NCI-H345 (cell line): Measurements from ENCODE around the gene TTC36.
"Not testable (repeated sequence)": the region's sequence is repeated elsewhere in the genome, so short reads cannot be mapped to it uniquely, and the experiment has no call there.

Experiments
- DNase-seq: peaks from one replicate; lab custom pipeline; 2025; lab: John Stamatoyannopoulos, UW

The TTC36 gene

GRCh38 chr11:118532091-118532490 lies 4.8 kb downstream of the TTC36 start:
- no peak for DNase-seq

GRCh38 chr11:118532852-118533768 lies 5.8 kb downstream of the TTC36 start:
- DNase-seq = no peak

DNA sequence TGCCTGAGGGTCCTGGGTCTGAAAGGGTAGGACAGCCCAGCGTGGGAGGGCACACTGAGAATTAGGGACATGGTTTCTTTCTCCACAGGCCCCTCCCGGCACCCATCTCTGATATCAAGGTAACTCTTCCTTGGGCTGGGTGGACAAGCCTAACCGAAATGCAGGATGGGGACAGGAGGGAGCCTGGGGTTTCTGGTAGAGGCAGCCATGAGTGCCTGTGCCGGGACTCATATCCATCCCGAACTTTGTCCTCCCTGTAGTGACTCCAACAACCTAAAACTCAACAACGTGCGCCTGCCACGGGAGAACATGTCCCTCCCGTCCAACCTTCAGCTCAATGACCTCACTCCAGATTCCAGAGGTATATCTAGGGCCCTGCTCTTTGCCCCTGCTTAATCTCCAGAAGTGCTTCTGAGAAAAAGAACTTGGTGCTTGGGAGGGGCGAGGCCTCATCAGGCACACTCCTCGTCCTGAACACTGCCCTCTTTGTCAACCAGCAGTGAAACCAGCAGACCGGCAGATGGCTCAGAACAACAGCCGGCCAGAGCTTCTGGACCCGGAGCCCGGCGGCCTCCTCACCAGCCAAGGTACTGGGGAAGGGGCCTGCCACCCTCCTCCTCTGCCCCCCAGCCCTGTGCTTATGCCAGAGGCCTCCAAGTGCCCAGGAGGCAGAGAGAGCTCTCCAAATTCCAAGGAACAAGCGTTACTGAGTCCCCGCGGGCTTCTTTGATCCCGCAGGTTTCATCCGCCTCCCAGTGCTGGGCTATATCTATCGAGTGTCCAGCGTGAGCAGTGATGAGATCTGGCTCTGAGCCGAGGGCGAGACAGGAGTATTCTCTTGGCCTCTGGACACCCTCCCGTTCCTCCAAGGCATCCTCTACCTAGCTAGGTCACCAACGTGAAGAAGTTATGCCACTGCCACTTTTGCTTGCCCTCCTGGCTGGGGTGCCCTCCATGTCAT lies 6.8 kb downstream of the TTC36 start:
- DNase-seq = no peak

GRCh38 chr11:118535261-118535660 lies 8.0 kb downstream of the TTC36 start:
- no peak for DNase-seq

- DNase-seq = no peak
Measured at GRCh38 chr11:118536726-118537125, 9.5 kb downstream of the TTC36 start.

GRCh38 chr11:118537409-118537980 lies 10.2 kb downstream of the TTC36 start:
- DNase-seq = no peak

- no peak for DNase-seq
Measured at GRCh38 chr11:118544010-118544646, 16.9 kb downstream of the TTC36 start.

DNA sequence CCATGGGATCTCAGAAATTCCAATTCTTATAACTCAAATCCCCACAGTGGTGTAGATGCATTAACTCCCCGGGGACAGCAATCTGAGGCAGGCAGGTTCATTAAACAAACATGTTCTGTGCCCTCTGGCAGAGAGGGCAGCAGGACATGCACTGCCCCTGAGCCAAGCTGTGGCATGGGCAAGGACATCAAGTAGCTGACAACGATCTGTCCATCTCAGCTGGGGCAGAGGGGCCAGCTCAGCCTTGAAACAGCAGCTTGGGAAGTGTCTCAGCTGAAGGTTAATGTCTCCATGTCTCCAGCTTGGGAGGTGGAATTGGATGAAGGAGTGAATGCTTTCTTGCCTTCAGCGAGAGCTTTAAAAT lies 17.4 kb downstream of the TTC36 start:
- no peak for DNase-seq

DNA sequence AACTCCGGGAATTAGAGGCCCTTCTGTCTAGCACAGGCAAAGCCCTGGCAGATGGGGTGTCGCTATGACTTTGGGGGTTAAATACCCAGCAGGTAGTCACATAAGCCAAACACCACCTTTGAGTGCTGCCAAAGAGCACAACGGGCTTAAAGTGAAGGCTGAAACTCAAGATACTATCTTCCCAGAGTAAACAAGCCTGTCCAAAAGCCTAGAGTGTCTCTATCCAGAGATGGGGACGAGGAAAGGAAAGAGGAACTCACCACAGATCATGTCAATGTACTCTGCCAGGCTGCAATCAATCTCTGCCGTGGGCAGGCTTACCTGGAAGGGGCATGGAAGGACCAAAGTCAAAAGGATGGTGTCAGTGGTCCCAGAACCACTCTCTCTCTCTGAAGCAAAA lies 18.3 kb downstream of the TTC36 start:
- DNase-seq = no peak

GRCh38 chr11:118547132-118547531 lies 19.9 kb downstream of the TTC36 start:
- no peak for DNase-seq

GRCh38 chr11:118552341-118552740 lies 25.1 kb downstream of the TTC36 start:
- DNase-seq = no peak

GRCh38 chr11:118560806-118561205 lies 33.5 kb downstream of the TTC36 start:
- no peak for DNase-seq

DNA sequence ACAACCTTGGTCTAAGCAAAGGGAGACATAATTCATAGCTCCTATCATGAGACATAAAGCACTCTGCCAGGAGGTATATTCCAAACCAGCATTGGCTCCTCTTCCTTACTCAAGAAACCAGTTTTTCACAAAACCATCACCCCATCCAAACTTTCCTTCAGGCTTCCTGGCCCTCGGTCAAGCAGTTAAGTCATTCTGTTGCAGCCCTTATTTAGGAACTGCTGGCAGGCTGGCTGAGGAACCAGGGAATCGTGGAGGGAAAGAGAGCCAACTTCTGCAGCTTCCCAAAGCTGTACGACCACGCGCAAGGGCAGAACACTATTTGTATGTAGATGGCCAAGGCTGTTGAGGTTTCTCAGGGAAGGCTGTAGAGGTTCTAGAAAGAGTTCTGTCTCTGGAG lies 37.8 kb downstream of the TTC36 start:
- no peak for DNase-seq

DNA sequence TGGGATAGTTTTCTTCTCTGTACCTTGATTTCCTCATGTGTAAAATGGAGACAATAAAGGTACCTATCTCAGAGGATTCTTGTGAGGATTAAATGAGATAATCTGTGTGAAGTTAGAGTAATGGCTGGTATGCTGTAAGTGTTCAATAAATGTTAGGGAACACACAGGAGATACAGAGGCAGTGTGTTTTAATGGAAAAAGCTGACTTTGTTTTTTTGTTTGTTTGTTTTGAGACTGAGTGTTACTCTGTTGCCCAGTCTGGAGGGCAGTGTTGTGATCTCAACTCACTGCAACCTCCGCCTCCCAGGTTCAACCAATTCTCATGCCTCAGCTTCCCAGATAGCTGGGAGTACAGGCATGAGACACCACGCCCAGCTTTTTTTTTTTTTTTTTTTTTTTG lies 42.4 kb downstream of the TTC36 start:
- no peak for DNase-seq

GRCh38 chr11:118570787-118571186 lies 43.5 kb downstream of the TTC36 start:
- no peak for DNase-seq

DNA sequence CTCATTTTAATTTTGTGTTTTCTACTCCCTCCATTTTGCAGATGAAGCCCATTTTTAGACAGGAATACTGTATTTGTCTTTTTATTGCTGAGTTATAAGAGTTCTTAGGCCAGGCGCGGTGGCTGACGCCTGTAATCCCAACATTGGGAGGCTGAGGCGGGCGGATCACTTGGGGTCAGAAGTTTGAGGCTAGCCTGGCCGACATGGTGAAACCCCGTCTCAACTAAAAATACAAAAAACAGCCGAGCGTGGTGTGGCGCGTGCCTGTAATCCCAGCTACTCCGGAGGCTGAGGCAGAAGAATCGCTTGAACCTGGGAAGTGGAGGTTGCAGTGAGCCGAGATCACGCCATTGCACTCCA lies 44.4 kb downstream of the TTC36 start:
- not testable (repeated sequence) for DNase-seq

GRCh38 chr11:118572061-118572980 lies 45.0 kb downstream of the TTC36 start, which contains the start of gene ARCN1:
TSS of gene ARCN1 (plus strand) at chr11:118572409. CDS start at chr11:118572548, 139 bp downstream.
- DNase-seq = peak; percentile 76

DNA sequence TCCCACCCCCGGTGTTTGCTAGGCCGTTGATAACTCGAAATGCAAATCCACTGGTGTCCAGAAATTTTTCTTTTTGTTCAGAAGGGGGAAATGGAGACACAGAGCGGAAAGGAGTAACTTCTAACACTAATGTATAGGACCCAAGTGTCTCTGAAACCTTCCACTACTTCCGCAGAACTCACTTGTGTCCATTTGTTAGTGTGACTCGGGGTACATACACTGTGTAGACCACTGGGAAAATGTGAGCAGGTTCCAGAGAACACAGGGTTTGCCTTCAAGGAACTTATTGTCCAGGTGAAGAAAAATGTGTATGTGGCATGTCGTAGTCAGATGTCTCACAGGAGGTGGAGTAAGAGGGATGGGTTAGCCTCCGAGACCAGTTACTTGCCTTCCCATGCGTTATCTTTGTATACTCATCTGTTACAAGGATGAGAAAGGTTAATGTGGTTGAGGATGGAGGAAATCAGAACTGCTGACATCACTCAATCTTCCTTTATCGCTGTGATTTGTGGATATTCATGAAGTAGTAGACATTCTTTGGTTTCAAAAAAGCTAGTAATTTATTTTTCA lies 45.8 kb downstream of the TTC36 start:
- no peak for DNase-seq

GRCh38 chr11:118574636-118575035 lies 47.4 kb downstream of the TTC36 start:
- no peak for DNase-seq

- not testable (repeated sequence) for DNase-seq
Measured at GRCh38 chr11:118577995-118578394, 50.7 kb downstream of the TTC36 start.
